T-helper 17 cell (primary cell): Measurements from ENCODE around the gene SYNE1. TPM values are rescaled to one million over a fixed set of nuclear protein-coding genes. Genes with fewer than 3 reads are reported as not detected.

ENCODE experiments used
- ATAC-seq: fragments of 150-1000 bp; cut with Tn5 transposase; 2 replicates; pipeline ENCODE4 v1.10.0; 2021; ENCODE audit warnings: mild to moderate bottlenecking, moderate library complexity
- DNase-seq, 3 donors: peaks; one replicate each; pipeline versions ENCODE4 v3.0.0 to v3.0.0-alpha.2; 2020 to 2021
- H3K9me3 ChIP-seq: one replicate; pipeline ENCODE4 v1.7.0; 2013; ENCODE audit warnings: low read length, mild to moderate bottlenecking; ENCODE audit not compliant: control insufficient read depth, poor library complexity, severe bottlenecking
- H3K27ac Mint-ChIP-seq: one replicate; pipeline ENCODE4 v1.8.0; 2022; ENCODE audit warnings: mild to moderate bottlenecking, moderate library complexity, mixed read lengths
- H3K27me3 Mint-ChIP-seq: one replicate; pipeline ENCODE4 v1.8.0; 2022; ENCODE audit warnings: mixed read lengths
- H3K36me3 Mint-ChIP-seq: one replicate; pipeline ENCODE4 v1.8.0; 2022; ENCODE audit warnings: low read depth, mixed read lengths
- H3K4me1 Mint-ChIP-seq: one replicate; pipeline ENCODE4 v1.8.0; 2022; ENCODE audit warnings: mild to moderate bottlenecking, mixed read lengths
- H3K4me3 Mint-ChIP-seq: one replicate; pipeline ENCODE4 v1.8.0; 2022; ENCODE audit warnings: mild to moderate bottlenecking, moderate library complexity, mixed read lengths
- total RNA-seq, 4 donors: library from RNA in 2 of 4; stranded (reverse) in 2 of 4; gene quantifications; one replicate each; pipeline ENCODE4 v1.2.3 and lab custom pipeline; 2022 to 2026

SYNE1 gene
- total RNA-seq, 2 donors from 2014 or later: 131 to 165 TPM

DNA sequence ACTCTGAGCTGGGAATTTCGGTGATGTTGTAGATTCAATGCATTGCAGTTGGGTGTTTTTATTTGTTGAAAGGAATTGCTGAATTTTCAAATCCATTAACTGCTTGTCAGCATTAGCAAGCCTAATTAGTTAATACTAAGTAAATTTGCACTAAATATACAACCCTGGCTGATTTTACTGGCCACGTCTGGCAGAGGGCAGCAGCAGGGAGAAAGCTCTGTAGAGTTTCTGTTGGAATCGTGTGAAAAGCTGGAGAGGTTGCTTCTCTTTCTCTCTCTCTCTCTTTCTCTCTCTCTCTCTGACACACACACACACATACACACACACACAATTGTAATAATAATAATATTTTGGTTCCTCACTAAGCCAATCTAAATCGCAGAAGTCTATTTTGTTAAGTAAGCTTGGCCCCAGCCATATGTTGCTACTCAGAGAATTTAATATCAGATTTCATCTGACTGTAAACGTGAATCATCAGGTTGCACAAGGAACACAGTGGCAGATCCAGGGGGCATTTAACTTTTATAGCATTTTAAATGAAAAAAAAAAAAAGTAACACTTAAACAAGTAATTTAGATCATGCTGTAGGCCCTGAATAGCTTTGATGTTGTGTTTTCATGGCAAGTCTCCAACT is 540.2 kb downstream of the SYNE1 start:
- Mint-ChIP-seq H3K4me3 (no peak overlapping the region), H3K36me3 (peaks cover 2% of the 10 kb centered on the region), H3K27ac (no peak overlapping the region), H3K27me3 (peaks cover 16% of the 10 kb centered on the region), H3K4me1 (no peaks in the 10 kb centered on the region)
- no peak for ATAC-seq
- no peaks in the 10 kb centered on the region for H3K9me3 ChIP-seq
- DNase-seq: no peak

DNA sequence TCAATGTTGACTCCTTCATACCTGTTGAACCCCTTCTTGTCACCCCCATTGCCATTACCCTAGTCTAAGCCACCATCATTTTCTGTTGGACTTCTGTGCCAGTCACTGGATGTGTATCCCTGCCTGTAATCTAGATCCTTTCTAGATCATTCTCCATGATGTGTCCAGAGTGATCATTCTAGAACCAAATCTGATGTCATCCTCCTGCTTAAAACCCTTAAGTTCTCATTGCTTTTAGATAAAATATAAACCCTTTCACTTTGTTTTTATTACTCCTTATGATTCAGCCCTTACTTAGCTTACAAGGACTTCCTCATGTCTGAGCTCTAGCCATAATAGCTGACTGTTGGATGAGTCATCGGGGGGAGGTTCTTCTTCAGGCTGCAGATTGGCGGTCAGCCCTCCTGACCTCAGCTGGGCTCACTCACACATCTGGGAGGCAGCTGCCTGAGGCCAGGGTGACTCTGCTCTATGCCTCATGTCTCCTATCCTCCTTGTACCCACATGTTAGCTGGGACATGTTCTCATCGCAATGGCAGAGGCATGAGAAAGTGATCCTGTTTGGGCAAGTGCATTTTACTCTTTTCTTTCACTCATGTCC is 542.1 kb downstream of the SYNE1 start:
- DNase-seq (no peak), ATAC-seq (peak; percentile 41)
- Mint-ChIP-seq H3K4me3 (no peak overlapping the region), H3K27me3 (peaks cover 21% of the 10 kb centered on the region), H3K36me3 (peaks cover 2% of the 10 kb centered on the region), H3K27ac (no peak overlapping the region), H3K4me1 (no peaks in the 10 kb centered on the region)
- no peaks in the 10 kb centered on the region for H3K9me3 ChIP-seq

DNA sequence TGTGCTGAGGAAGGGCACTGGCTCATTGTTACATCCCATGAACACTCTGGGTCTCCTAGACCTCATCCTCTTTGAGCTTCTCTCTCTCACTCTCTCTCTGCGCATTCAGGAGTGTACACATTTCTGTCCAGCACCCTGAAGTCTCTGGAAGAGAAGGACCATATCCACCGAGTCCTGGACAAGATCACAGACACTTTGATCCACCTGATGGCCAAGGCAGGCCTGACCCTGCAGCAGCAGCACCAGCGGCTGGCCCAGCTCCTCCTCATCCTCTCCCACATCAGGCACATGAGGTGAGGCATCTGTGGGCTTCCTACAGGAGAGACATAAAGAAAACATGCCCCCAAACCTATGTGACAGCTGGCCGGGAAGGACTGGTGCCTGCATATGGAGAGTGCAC is 542.9 kb downstream of the SYNE1 start:
- peaks cover 2% of the 10 kb centered on the region for H3K36me3 Mint-ChIP-seq
- H3K4me1 Mint-ChIP-seq: no peaks in the 10 kb centered on the region
- DNase-seq (no peak), ATAC-seq (no peak)
- no peaks in the 10 kb centered on the region for H3K9me3 ChIP-seq
- no peak overlapping the region for H3K27ac Mint-ChIP-seq
- peaks cover 19% of the 10 kb centered on the region for H3K27me3 Mint-ChIP-seq
- H3K4me3 Mint-ChIP-seq: no peak overlapping the region

DNA sequence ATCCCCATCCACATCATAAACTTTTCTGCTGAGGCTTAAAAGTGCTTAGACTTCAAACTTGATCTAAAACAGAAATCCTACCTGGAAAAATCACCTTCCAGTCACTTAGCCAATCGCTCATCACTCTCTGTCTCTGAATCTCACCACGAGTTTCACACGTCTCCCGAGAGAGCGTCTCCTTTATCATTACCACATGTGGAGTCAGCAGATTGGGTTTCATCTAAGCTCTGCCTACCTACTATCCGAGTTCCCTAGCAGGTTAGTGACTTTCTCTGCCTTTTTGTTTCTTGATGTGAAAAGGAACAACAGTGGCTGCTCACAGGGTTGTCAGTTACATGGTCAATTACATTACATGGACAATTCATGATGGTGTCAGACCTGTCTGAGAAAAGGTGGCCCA is 543.5 kb downstream of the SYNE1 start:
- H3K36me3 Mint-ChIP-seq: peaks cover 2% of the 10 kb centered on the region

DNA sequence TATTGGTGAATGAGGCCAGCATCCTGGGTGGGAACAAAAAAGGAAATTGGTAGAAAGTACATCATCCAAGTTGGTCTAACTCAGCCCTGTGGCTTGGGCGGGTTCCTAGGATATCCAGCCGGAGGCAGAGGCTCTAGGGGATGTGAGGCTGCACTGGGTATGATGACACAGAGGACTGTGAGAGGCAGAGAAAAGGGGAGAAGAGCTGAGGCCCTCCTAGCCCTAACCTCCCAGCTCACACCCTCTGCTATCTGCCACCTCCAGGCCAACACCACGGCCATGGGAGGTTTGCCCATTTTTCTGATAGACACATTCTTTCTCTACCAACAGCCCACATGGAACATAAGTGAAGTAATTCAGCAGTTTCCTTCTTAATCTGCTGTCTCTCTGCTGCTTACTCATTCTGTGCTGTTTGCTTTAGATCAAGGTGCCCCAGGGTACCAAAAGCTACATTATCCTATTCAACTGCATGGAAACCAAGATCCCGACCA is 545.3 kb downstream of the SYNE1 start:
- Mint-ChIP-seq H3K27me3 (peaks cover 19% of the 10 kb centered on the region), H3K4me1 (no peaks in the 10 kb centered on the region), H3K4me3 (no peak overlapping the region), H3K36me3 (peaks cover 2% of the 10 kb centered on the region), H3K27ac (no peak overlapping the region)
- DNase-seq (no peak), ATAC-seq (no peak)
- H3K9me3 ChIP-seq: no peaks in the 10 kb centered on the region

More for the DNA sequence above, 543.5 kb downstream of the SYNE1 start:
- no peaks in the 10 kb centered on the region for H3K9me3 ChIP-seq
- Mint-ChIP-seq H3K27ac (no peak overlapping the region), H3K4me1 (no peaks in the 10 kb centered on the region), H3K4me3 (no peak overlapping the region), H3K27me3 (peaks cover 19% of the 10 kb centered on the region)
- DNase-seq: no peak
- no peak for ATAC-seq

DNA sequence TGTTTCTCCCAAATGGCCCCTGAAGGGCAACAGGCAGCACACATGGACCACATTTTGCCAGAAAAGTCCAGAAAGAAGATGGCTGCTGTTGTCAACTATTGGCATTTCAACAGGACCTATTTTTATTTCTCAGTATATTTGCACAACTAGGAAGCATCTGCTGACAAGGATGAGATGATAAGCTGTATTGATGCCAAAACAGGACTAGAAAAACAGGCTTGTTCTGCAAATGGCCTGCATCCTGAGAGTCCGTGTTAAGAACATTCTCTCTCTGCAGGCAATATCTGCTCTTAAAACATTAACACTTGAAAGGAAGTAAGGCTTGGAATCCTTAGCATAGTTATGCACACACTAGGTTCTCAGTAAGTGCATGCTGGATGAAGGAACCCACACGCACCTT is 546.0 kb downstream of the SYNE1 start:
- Mint-ChIP-seq H3K4me1 (no peaks in the 10 kb centered on the region), H3K27me3 (peaks cover 19% of the 10 kb centered on the region), H3K4me3 (no peak overlapping the region), H3K36me3 (peaks cover 2% of the 10 kb centered on the region), H3K27ac (no peak overlapping the region)
- DNase-seq: no peak
- H3K9me3 ChIP-seq: no peaks in the 10 kb centered on the region
- ATAC-seq: no peak

DNA sequence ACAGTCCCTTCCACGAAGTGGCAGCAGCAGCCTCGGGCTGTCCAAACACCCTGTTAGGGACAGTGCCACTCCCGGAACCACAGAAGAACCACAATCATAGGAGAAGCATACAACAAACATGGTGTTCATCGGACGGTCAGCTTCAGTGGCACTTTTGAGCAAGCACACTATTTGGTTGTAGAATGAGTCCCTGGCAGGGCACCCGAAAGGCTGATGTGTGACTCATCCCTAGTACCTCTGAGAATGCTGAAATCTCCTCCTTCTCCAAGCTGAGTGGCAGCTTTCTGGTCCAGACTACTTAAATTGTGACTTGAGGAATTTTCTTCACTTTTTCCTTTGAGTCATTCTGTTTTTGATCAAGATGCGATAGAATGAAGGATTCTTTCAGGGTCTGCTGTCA is 547.2 kb downstream of the SYNE1 start:
- H3K9me3 ChIP-seq: no peaks in the 10 kb centered on the region
- Mint-ChIP-seq H3K36me3 (peaks cover 2% of the 10 kb centered on the region), H3K27me3 (peaks cover 19% of the 10 kb centered on the region), H3K27ac (no peak overlapping the region), H3K4me1 (no peaks in the 10 kb centered on the region), H3K4me3 (no peak overlapping the region)
- ATAC-seq (no peak), DNase-seq (no peak)

DNA sequence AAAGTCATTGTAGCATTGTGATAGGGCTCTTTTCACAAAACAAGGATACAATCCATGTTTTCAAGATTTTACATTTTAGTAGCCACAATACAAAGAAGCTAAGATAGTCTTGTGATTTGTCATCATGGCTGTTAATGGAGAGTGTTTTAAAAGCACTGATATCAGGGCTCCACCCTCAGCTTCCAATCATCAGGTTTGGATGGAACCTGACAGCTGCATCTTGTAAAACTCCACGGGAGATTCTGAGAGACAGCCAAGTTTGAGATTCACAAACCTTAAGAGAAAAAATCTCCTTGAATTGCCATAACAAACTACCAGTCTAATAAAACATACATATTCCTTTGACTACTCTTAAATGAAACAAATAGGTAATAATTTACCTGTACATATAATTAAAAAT is 549.5 kb downstream of the SYNE1 start:
- no peak overlapping the region for H3K27ac Mint-ChIP-seq
- DNase-seq (no peak), ATAC-seq (no peak)
- no peak overlapping the region for H3K4me3 Mint-ChIP-seq
- H3K36me3 Mint-ChIP-seq: no peaks in the 10 kb centered on the region
- H3K27me3 Mint-ChIP-seq: peaks cover 16% of the 10 kb centered on the region
- H3K9me3 ChIP-seq: no peaks in the 10 kb centered on the region
- H3K4me1 Mint-ChIP-seq: no peaks in the 10 kb centered on the region

DNA sequence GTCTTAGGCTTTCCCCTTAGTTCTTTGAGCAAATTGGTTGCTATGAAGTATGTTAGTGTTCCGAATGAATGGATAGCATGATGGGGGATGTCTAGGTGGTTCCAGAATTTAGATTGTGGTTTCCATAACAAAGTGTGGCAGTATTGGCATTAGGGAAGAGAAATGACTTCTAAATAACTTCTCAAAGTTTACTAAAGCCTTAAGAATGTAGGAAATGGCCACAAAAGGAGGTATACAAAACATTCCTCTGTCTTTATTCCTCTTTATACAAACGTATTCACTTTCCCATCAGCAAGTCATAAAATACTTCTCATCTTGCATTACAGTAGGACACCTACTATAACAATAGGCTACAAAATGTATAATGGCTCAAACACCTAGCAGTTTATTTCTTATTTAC is 550.1 kb downstream of the SYNE1 start:
- DNase-seq (no peak), ATAC-seq (no peak)
- H3K27me3 Mint-ChIP-seq: peaks cover 10% of the 10 kb centered on the region
- H3K4me3 Mint-ChIP-seq: no peak overlapping the region
- no peaks in the 10 kb centered on the region for H3K36me3 Mint-ChIP-seq
- H3K9me3 ChIP-seq: no peaks in the 10 kb centered on the region
- H3K4me1 Mint-ChIP-seq: no peaks in the 10 kb centered on the region
- H3K27ac Mint-ChIP-seq: no peak overlapping the region

DNA sequence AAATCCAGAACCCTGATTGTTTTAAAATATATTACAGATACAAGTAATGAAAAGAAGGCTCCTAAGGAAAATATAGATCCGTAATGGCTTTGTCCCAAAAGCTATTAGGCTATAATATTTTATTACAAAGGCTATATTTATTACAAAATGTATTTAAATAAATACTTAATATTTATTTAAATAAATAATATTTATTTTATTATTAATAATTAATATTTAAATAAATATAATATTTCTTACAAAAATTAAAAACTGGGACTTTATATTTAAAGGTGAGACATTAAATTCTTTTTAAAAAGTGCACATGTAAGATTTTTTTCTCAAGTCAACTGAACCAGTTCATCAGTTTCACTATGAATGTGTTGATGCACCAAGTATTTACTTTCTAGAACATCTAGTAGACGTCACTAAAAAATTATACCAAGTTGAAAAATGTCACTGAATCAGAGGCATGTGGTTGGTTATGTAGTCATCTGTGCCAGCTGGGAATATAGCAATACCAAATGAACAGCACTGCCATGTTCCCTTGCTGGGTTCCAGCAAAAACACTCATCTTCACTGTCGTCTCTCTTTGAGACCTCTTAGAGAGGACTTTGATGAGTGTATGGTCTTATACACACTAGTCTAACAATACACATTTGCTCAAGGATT is 550.8 kb downstream of the SYNE1 start:
- DNase-seq (no peak), ATAC-seq (no peak)
- Mint-ChIP-seq H3K36me3 (no peaks in the 10 kb centered on the region), H3K4me3 (no peak overlapping the region), H3K4me1 (no peaks in the 10 kb centered on the region), H3K27me3 (peaks cover 9% of the 10 kb centered on the region), H3K27ac (no peak overlapping the region)
- no peaks in the 10 kb centered on the region for H3K9me3 ChIP-seq

DNA sequence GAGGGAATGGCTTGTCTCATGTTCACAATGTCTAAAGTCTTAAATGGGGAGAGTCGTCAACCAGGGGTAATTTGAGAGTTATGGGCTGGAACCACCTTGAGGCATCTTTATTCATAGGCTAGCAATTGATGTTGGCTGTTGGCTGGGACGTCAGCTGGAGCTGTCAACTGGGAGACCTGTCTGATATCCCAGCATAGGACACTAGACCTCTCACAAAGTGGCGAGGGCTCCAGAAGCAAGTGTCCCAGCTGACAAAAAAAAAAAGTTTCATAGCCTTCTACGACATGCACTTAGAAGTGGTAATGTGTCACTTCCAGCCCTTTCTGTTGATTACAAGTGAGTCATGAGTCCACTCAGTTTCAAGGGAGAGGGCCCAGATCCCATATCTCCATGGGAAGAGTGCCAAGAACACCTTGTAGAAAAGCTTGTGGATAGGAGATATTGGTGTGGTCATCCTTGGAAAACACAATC is 551.7 kb downstream of the SYNE1 start:
- no peak overlapping the region for H3K4me3 Mint-ChIP-seq
- ATAC-seq (no peak), DNase-seq (no peak)
- no peaks in the 10 kb centered on the region for H3K4me1 Mint-ChIP-seq
- no peaks in the 10 kb centered on the region for H3K9me3 ChIP-seq
- H3K36me3 Mint-ChIP-seq: no peaks in the 10 kb centered on the region
- peaks cover 8% of the 10 kb centered on the region for H3K27me3 Mint-ChIP-seq
- H3K27ac Mint-ChIP-seq: no peak overlapping the region

DNA sequence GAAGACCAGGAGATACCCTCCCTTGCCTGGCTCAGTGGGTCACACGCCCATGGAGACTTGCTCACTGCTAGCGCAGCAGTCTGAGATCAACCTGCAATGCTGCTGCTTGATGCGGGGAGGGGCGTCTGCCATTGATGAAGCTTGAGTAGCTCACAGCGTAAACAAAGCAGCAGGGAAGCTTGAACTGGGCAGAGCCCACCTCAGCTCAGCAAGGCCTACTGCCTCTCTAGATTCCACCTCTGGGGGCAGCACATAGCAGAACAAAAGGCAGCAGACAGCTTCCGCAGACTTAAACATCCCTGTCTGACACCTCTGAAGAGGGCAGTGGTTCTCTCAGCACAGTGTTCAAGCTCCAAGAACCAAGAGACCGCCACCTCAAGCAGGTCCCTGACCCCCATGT is 558.4 kb downstream of the SYNE1 start:
- Mint-ChIP-seq H3K27ac (no peak overlapping the region), H3K4me3 (no peak overlapping the region), H3K4me1 (no peaks in the 10 kb centered on the region), H3K27me3 (no peaks in the 10 kb centered on the region), H3K36me3 (peaks cover 2% of the 10 kb centered on the region)
- H3K9me3 ChIP-seq: no peaks in the 10 kb centered on the region
- ATAC-seq: no peak
- DNase-seq: no peak

DNA sequence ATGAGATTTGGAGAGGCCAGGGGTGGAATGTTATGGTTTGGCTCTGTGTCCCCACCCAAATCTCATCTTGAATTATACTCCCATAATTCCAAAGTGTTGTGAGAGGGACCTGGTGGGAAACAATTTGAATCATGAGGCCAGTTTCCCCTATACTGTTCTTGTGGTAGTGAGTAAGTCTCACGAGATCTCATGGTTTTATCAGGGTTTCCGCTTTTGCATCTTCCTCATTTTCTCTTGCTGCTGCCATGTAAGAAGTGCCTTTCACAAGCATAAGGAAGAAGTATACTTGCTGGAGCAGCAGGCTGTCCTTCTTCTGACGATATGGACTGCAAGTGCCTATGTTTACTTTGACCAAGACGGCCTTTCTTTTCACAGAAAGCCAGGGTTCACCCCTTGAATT is 559.2 kb downstream of the SYNE1 start:
- H3K9me3 ChIP-seq: no peaks in the 10 kb centered on the region
- ATAC-seq (no peak), DNase-seq (no peak)
- Mint-ChIP-seq H3K36me3 (peaks cover 2% of the 10 kb centered on the region), H3K27ac (no peak overlapping the region), H3K4me1 (no peaks in the 10 kb centered on the region), H3K4me3 (no peak overlapping the region), H3K27me3 (no peaks in the 10 kb centered on the region)
